ENCODE measurements around the gene NENF. TPM values are rescaled to one million over a fixed set of nuclear protein-coding genes. Genes with fewer than 3 reads are reported as not detected.

The NENF gene
- total RNA-seq, 1 donor from 2014 or later = 42.5 TPM

DNA sequence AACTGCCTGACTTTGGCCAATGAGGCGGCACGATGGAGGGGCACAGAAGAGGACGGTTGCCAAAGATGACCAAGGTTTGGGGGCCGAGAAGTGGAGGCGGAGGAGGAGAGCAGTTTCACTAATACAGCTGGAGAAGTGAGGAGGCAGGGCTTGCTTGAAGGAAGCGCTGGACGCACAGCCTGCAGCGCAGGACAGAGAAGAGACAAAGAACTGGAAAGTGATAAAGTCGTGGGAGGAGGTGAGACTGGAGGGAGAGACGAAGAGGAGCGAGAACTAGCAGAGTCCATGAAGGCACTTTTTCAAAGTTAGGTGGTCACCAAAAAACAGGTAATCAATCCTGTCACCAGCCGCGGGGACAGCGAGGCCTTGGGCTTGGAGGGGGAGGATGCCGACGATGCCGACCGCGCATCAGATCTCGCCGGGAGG is 18.8 kb upstream of the NENF start:
- Mint-ChIP-seq H3K4me3 (ENCODE audit: low read depth) (peak overlapping the region; percentile 100), H3K9me3 (no peaks in the 10 kb centered on the region), H3K4me1 (ENCODE audit: low read depth) (peaks cover 22% of the 10 kb centered on the region), H3K27me3 (ENCODE audit: low read depth) (no peaks in the 10 kb centered on the region), H3K36me3 (ENCODE audit: low read depth) (peaks cover 38% of the 10 kb centered on the region), H3K27ac (peak overlapping the region; percentile 72)
- intact Hi-C loops (cut with micrococcal nuclease) = no loop called here
- DNase-seq (ENCODE audit: low spot score) = no peak

DNA sequence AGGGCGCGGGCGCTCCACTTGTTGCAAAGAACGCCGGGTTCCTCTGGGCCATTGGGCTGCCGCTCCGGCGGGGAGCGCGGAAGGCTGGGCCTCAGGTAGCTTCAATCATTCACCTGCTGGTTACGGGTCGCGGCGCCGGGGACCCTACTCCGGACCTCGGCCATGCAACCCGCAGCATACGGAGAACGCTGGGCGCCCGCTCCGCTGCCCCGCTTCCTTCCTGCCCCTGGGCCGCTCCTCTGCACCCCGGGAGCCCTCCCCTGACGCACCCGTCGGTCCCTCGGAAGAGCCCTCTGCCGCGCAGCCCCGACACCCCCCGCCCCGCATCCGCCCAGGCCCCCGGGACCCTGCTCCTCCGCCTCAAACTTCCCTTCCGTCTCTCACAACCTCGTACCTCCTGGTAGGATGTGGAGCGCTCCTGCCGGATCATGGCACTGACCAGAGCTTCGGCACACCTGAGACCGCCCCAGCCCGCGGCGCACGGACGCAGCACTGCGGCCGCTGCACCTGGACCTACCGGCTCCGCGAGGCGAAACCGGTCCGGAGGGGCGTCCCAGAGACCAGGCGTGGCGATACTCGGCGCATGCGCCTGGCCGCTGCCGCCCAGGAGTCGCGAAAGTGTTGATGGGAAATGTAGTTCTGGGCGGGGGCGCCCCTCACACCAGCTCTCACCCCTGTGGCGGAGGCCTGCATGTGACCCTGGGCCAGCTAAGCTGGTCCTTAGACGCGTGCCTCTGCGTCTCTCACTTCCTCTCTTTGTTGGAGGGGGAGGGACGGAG is 18.2 kb upstream of the NENF start, which contains the start of gene PACC1:
Gene PACC1 (minus strand): TSS at position 559 of the 779 bp plus-strand sequence. CDS start 129 bp downstream, at position 430.
- peak within 1 kb of the TSS; percentile 100 for H3K4me3 Mint-ChIP-seq (ENCODE audit: low read depth)
- peak; percentile 90 for DNase-seq (ENCODE audit: low spot score)
- intact Hi-C loops (cut with micrococcal nuclease) = loop anchor here (1.0 kb wide), 1 partner anchor 18 kb away; the partner anchor contains the start of gene NENF
- peaks cover 22% of the 10 kb centered on the region for H3K4me1 Mint-ChIP-seq (ENCODE audit: low read depth)
- H3K36me3 Mint-ChIP-seq (ENCODE audit: low read depth) = peaks cover 32% of the 10 kb centered on the region
- H3K9me3 Mint-ChIP-seq = no peaks in the 10 kb centered on the region
- no peaks in the 10 kb centered on the region for H3K27me3 Mint-ChIP-seq (ENCODE audit: low read depth)
- H3K27ac Mint-ChIP-seq = peak within 1 kb of the TSS; percentile 96

GRCh38 chr1:212415107-212415841 is 17.4 kb upstream of the NENF start:
- H3K36me3 Mint-ChIP-seq (ENCODE audit: low read depth) = peaks cover 24% of the 10 kb centered on the region
- H3K27ac Mint-ChIP-seq = peak overlapping the region; percentile 96
- H3K4me3 Mint-ChIP-seq (ENCODE audit: low read depth) = peak overlapping the region; percentile 100
- DNase-seq (ENCODE audit: low spot score) = no peak
- no peaks in the 10 kb centered on the region for H3K27me3 Mint-ChIP-seq (ENCODE audit: low read depth)
- no peaks in the 10 kb centered on the region for H3K9me3 Mint-ChIP-seq
- intact Hi-C loops (cut with micrococcal nuclease) = loop anchor here (1.0 kb wide), 1 partner anchor 17 kb away; the partner anchor contains the start of gene NENF
- peaks cover 22% of the 10 kb centered on the region for H3K4me1 Mint-ChIP-seq (ENCODE audit: low read depth)

DNA sequence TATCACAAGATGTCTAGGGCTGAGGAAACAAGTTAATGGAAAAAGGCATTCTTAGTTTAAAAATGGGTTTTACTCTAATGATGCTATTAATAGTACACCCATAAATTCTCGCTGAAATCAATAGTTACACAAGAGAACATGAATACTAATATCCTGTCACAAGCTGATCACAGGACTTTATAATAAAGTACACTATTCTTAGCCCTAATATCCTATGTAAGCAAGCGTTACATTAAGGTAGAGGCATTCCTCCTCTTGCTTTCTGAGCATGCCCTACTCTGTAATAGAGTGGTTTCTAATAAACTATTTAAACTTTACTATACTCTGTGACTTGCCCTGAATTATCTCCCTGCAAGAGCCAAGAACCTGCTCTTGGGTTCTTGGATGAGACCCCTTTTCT is 11.6 kb upstream of the NENF start:
- no peak overlapping the region for H3K27ac Mint-ChIP-seq
- no peaks in the 10 kb centered on the region for H3K36me3 Mint-ChIP-seq (ENCODE audit: low read depth)
- intact Hi-C loops (cut with micrococcal nuclease) = no loop called here
- H3K9me3 Mint-ChIP-seq = no peaks in the 10 kb centered on the region
- no peak overlapping the region for H3K4me3 Mint-ChIP-seq (ENCODE audit: low read depth)
- H3K27me3 Mint-ChIP-seq (ENCODE audit: low read depth) = peaks cover 22% of the 10 kb centered on the region
- no peaks in the 10 kb centered on the region for H3K4me1 Mint-ChIP-seq (ENCODE audit: low read depth)
- no peak for DNase-seq (ENCODE audit: low spot score)

DNA sequence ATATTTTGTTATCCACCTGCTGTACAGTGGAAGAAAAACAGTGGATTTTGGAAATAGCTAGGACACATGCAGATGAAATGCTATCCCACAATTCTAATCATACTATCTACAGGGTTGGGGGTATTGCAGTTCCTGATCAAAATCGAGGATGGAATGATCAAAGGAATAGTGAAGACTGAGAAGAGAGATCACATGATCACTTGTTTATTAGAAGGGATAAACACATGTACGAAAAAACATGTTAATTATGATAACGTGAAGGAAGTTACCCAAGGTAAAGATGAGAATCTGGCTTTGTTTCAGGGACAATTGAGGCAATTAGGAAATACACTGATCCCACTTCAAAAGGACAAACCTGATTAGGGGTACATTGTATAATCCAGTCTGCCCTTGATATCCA is 8.8 kb upstream of the NENF start:
- Mint-ChIP-seq H3K36me3 (ENCODE audit: low read depth) (no peaks in the 10 kb centered on the region), H3K4me1 (ENCODE audit: low read depth) (no peaks in the 10 kb centered on the region), H3K27me3 (ENCODE audit: low read depth) (peaks cover 25% of the 10 kb centered on the region), H3K27ac (no peak overlapping the region), H3K9me3 (no peaks in the 10 kb centered on the region), H3K4me3 (ENCODE audit: low read depth) (no peak overlapping the region)
- intact Hi-C loops (cut with micrococcal nuclease) = no loop called here
- DNase-seq (ENCODE audit: low spot score) = no peak

- Mint-ChIP-seq H3K9me3 (no peaks in the 10 kb centered on the region), H3K27ac (no peak overlapping the region), H3K27me3 (ENCODE audit: low read depth) (peaks cover 16% of the 10 kb centered on the region), H3K4me3 (ENCODE audit: low read depth) (no peak overlapping the region), H3K4me1 (ENCODE audit: low read depth) (peaks cover 16% of the 10 kb centered on the region), H3K36me3 (ENCODE audit: low read depth) (no peaks in the 10 kb centered on the region)
- intact Hi-C loops (cut with micrococcal nuclease) = no loop called here
- no peak for DNase-seq (ENCODE audit: low spot score)
Measured at GRCh38 chr1:212428496-212428895, 4.2 kb upstream of the NENF start.

- no peak overlapping the region for H3K4me3 Mint-ChIP-seq (ENCODE audit: low read depth)
- peaks cover 6% of the 10 kb centered on the region for H3K27me3 Mint-ChIP-seq (ENCODE audit: low read depth)
- intact Hi-C loops (cut with micrococcal nuclease) = no loop called here
- no peaks in the 10 kb centered on the region for H3K36me3 Mint-ChIP-seq (ENCODE audit: low read depth)
- DNase-seq (ENCODE audit: low spot score) = no peak
- H3K27ac Mint-ChIP-seq = no peak overlapping the region
- peaks cover 24% of the 10 kb centered on the region for H3K4me1 Mint-ChIP-seq (ENCODE audit: low read depth)
- no peaks in the 10 kb centered on the region for H3K9me3 Mint-ChIP-seq
Measured at GRCh38 chr1:212430416-212430815, 2.3 kb upstream of the NENF start.

DNA sequence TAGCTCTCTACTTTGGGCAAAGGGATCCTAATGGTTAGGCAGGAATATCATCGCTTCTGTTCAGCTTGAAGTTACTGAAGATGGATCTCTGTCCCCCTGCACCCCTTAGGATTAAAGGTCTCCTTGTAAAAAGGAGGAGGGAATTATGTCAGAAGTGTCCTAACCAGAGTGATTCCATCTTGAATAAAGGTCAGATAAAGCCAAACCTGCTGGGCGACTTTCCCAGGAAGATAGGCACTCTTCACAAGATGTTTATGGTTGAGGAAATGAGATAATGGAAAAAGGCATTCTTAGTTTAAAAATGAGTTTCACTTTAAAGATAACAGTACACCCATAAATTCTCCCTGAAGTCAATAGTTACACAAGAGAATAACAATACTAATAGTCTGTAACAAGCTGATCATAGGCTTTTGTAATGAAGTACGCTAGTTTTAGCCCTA is 1.7 kb upstream of the NENF start:
- no peaks in the 10 kb centered on the region for H3K9me3 Mint-ChIP-seq

GRCh38 chr1:212431644-212432043 is 1.1 kb upstream of the NENF start:
- H3K27me3 Mint-ChIP-seq (ENCODE audit: low read depth) = peaks cover 5% of the 10 kb centered on the region
- no peaks in the 10 kb centered on the region for H3K36me3 Mint-ChIP-seq (ENCODE audit: low read depth)
- H3K4me1 Mint-ChIP-seq (ENCODE audit: low read depth) = peaks cover 24% of the 10 kb centered on the region
- no peak for DNase-seq (ENCODE audit: low spot score)
- H3K27ac Mint-ChIP-seq = no peak overlapping the region
- H3K9me3 Mint-ChIP-seq = no peaks in the 10 kb centered on the region
- H3K4me3 Mint-ChIP-seq (ENCODE audit: low read depth) = peak overlapping the region; percentile 67
- intact Hi-C loops (cut with micrococcal nuclease) = loop anchor here (1.0 to 2.0 kb wide), 2 partner anchors 16 to 1171 kb away; no protein-coding TSS in a partner anchor

More for the DNA sequence above, 1.7 kb upstream of the NENF start:
- Mint-ChIP-seq H3K4me1 (ENCODE audit: low read depth) (peaks cover 24% of the 10 kb centered on the region), H3K27ac (peak overlapping the region; percentile 1), H3K4me3 (ENCODE audit: low read depth) (no peak overlapping the region), H3K36me3 (ENCODE audit: low read depth) (no peaks in the 10 kb centered on the region), H3K27me3 (ENCODE audit: low read depth) (peaks cover 6% of the 10 kb centered on the region)
- DNase-seq (ENCODE audit: low spot score) = no peak
- intact Hi-C loops (cut with micrococcal nuclease) = no loop called here

DNA sequence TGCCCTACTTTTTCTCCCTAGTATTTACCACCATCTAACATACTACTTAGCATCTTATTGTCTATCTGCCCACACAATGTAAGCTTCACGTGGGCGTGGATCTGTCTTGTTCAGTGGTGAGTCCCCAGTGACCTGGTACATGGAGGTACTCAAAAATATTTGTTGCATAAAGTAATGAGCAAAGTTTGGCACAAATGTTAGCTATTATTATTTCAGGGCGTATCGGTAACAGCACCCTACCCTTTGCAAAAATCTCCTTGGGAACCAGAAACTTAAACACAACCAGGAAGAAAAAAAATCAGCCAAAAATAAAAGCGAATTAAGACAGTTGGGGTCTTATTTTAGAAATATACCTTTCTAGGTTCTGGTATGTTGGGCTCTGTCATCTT is 454 bp upstream of the NENF start:
- peaks cover 24% of the 10 kb centered on the region for H3K4me1 Mint-ChIP-seq (ENCODE audit: low read depth)
- peak overlapping the region; percentile 24 for H3K27ac Mint-ChIP-seq
- H3K27me3 Mint-ChIP-seq (ENCODE audit: low read depth) = peaks cover 3% of the 10 kb centered on the region
- intact Hi-C loops (cut with micrococcal nuclease) = loop anchor here (1.0 to 2.0 kb wide), 2 partner anchors 17 to 1171 kb away; no protein-coding TSS in a partner anchor
- H3K9me3 Mint-ChIP-seq = no peaks in the 10 kb centered on the region
- DNase-seq (ENCODE audit: low spot score) = no peak
- no peaks in the 10 kb centered on the region for H3K36me3 Mint-ChIP-seq (ENCODE audit: low read depth)
- peak overlapping the region; percentile 62 for H3K4me3 Mint-ChIP-seq (ENCODE audit: low read depth)

GRCh38 chr1:212433577-212434462 is 1.1 kb downstream of the NENF start:
- no peak overlapping the region for H3K27ac Mint-ChIP-seq
- DNase-seq (ENCODE audit: low spot score) = no peak

DNA sequence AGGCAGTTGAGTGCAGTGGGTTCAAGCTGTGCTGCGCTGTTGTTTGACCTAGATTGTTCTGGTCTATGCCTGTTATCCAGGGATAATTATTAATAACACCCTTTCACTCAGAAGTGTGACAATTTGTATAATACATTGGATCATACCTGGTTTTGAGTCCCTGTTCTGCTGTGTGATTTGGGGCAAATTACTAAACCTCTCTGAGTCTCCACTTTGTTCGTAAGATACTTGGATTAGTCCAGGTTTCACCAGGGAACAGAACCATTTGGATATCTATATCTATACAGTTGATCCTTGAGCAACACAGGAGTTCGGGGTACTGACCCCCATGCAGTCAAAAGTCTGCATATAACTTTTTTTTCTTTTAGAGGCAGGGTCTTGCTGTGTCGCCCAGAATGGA is 2.3 kb downstream of the NENF start:
- DNase-seq (ENCODE audit: low spot score) = no peak
- no peaks in the 10 kb centered on the region for H3K9me3 Mint-ChIP-seq
- H3K27me3 Mint-ChIP-seq (ENCODE audit: low read depth) = no peaks in the 10 kb centered on the region
- no peak overlapping the region for H3K27ac Mint-ChIP-seq
- no peak overlapping the region for H3K4me3 Mint-ChIP-seq (ENCODE audit: low read depth)
- H3K4me1 Mint-ChIP-seq (ENCODE audit: low read depth) = peaks cover 27% of the 10 kb centered on the region
- intact Hi-C loops (cut with micrococcal nuclease) = no loop called here
- H3K36me3 Mint-ChIP-seq (ENCODE audit: low read depth) = no peaks in the 10 kb centered on the region

More at GRCh38 chr1:212433577-212434462, 1.1 kb downstream of the NENF start:
- H3K27me3 Mint-ChIP-seq (ENCODE audit: low read depth) = peaks cover 3% of the 10 kb centered on the region
- peak overlapping the region; percentile 76 for H3K4me3 Mint-ChIP-seq (ENCODE audit: low read depth)
- H3K4me1 Mint-ChIP-seq (ENCODE audit: low read depth) = peaks cover 27% of the 10 kb centered on the region
- intact Hi-C loops (cut with micrococcal nuclease) = loop anchor here (2.0 kb wide), 1 partner anchor 1173 kb away; no protein-coding TSS in a partner anchor
- H3K36me3 Mint-ChIP-seq (ENCODE audit: low read depth) = no peaks in the 10 kb centered on the region
- no peaks in the 10 kb centered on the region for H3K9me3 Mint-ChIP-seq

Data from activated T-helper 2 cell treated with anti-CD3 and anti-CD28 coated beads, Interferon-gamma antibody, Interleukin-2, Interleukin-4, amounts not matched to agents 10 μg/mL and 5 μg/mL and 100 μg/mL, durations not matched to agents 14 hours and 24 hours and 36 hours (primary cell).